Stimulated activated CD4-positive, alpha-beta T cell treated with anti-CD3 and anti-CD28 coated beads, Interleukin-4, amount 100 ng/mL, for 24 hours (primary cell): ENCODE results near the gene PPM1H.

Source experiments
- DNase-seq: peaks from one replicate; pipeline ENCODE4 v3.0.0-alpha.2; 2020

The PPM1H gene

DNA sequence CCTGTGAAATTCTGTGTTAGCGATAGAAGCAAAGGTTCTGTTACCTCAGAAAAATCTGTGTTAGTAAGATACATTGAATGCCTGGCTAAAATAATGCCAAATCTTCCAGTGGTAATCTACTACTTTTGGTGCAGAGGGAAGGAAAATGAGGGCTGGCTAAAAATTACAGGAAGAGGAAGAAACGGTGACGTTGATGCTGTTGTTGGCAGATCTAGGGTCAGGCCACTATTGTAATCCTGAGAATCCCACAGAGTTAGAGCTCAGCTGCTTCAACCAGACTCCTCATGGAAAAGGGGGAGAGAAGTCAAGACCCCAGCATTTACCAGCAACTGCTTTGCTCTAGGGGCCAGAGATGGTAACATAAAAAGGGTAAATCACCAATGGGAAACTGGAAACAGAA is 145.1 kb downstream of the PPM1H start:
- DNase-seq = no peak

DNA sequence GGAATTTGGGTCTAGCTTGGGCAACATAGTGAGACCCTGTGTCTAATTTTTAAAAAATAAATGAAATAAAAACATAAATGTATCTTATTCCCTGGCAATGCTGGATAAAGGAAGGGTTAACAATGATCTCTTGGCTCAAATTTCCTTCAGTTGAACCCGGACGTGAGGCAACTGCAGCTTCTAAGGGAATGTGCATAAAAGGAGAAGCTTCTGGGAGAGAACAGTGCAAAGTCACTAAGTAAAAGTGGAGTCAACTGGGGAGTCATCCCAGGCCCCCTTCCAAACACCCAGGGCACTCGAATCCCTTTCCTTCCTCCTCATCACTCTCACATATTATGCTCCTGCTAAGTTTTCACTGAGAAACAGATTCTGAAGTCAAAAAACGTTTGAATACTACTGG is 147.3 kb downstream of the PPM1H start:
- DNase-seq = no peak

DNA sequence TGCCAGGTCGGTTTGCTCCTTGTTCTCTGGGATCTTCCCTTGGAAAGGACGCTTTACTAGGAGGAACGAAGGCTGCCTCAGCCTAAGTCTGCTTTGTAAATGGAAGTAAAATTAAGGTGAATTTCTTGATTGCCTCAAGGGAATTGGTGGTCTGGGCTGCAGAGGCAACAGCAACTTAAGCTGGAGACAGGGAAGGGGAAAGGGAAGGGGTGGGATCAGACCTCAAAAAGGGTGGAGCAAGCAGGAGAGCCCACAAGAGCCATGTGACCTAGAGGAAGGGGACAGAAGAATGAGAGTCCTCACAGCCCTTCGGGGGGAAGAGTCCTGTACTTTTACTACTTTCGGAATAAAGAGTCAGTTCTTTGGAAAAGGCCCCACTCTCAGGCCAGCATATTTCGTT is 147.9 kb downstream of the PPM1H start:
- no peak for DNase-seq

DNA sequence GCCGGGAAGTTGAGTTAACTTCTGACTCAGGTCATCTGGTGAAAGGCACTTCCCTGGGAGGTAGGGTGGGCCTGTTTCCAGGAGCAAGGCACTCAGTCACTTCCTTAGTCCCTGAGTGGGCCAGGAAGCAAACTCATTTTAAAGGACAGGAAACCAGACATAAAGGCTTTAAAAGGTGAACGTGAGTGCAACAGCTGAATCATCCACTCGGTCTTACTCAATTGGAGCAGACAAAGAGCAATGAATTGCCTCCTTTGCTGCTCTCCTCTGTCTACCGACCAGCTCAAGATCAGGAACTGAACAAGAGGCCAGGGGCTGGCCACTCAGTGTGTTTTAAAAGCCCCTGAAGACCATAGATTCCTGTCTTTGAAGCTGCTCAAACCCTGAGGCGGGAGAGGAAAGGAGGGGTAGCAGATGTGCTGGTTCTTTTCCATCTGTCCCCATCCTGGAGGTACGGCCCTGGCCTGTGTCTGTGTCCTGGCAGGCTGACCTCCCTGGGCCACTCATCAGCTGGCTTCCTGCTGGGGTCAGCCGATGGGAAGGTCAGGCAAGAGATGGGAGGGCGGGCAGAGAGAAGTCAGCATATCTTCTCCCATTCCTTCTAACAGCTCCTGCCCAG is 148.9 kb downstream of the PPM1H start:
- DNase-seq = no peak

DNA sequence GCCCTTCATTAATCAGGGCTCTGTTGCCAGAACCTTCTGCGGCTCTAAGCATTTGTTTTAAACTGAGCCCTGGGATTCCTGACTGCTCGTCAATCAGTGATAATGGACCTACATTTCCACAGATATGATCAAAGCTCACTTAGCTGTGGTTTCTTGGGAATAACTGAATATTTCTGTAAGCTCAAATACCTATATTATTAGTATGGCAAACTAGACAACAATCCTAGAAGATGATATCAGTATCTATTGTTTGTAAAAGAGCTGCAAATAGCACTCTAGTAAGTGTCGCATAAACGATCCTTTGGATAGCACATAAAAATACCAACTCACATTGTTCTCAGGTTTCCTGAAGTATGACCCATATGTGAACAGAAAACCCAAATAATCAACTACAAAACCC is 150.4 kb downstream of the PPM1H start:
- no peak for DNase-seq

DNA sequence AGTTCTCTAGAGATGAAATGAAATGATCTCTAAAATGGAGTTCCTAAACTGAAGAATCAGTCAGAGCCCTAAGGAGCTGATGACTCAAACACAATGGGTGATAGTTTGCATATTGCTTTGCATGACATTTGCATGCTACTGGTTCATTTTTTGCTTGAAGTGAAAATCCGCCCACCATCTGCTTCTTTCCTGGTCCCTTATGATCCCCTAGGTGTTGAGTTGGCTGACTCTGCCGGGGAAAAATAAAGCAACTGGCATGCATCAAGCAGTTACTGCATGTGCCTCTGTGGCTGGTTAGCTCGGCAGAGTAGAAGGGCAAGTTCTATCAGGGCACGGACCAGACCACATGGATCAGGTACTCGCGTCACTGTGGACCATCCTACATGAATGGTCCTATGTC is 151.1 kb downstream of the PPM1H start:
- no peak for DNase-seq

DNA sequence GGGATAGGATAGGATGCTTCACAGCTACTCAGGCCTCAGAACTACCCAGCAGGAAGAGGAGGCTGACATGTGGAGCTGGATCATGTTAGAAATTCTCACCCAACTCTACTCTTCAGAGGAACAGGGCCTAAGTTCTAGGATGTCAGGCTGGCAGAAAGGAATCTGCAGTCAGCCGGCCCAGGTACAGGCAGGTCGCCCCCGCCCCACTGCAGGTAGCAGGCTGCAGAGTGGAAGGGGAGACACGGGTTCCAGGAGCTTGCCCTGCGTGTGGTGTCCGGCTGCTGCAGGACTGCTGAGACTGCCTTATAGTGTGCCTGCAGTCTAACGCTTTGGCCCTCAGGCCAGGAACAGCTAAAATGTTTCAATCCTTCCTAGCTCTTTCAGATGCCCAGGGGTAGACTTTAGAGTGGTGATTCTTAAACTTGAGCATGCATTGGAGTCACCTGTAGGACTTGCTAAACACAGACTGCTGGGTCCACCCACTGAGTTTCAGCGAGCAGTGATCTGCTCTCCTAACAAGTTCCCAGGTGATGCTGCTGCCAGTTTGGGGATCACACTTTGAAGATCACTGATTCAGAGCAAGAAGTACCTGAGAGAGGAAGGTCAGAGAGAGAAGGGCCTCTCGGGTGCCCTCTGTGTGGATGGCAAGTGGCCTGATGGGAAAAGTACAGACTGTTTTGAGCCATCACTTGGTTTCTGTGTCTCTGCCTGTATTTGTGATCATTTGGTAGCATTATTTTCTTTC is 153.6 kb downstream of the PPM1H start:
- no peak for DNase-seq

DNA sequence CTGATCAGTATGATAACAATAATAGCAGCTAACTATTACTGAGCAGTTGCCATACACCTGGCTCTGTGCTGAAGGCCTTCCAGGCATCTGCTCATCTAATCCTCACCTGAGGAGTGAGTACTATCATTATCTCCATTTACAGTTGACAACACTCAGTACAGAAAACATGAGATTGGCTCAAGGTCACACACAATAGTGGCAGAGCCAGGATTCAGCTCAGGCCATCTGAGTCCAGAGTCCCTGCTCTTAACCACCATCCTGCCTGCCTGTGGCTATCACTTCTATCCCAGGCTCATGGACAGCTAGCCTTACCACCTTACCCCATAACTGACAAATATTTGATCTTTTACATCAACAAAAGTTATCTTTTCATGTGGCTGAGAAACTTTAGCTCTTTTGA is 155.5 kb downstream of the PPM1H start:
- DNase-seq = no peak

DNA sequence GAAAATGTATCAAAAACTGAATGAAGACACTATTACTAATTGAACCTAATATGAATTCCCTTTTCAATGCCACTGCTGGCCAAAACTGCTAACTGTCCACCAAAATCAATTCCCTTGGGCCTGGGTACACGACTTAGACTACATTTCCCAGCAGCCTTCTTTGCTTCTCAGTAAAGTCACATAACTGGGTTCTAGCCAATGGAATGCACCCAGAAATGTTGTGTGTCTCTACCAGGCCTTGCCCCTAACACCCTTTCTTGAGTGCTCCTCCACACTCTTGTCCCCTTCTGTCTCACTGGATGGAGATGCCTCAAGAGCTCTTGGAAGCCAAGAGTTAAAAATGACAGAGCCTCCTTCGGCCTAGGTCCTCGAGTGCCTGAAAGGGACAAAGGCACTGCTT is 156.8 kb downstream of the PPM1H start:
- DNase-seq = no peak

DNA sequence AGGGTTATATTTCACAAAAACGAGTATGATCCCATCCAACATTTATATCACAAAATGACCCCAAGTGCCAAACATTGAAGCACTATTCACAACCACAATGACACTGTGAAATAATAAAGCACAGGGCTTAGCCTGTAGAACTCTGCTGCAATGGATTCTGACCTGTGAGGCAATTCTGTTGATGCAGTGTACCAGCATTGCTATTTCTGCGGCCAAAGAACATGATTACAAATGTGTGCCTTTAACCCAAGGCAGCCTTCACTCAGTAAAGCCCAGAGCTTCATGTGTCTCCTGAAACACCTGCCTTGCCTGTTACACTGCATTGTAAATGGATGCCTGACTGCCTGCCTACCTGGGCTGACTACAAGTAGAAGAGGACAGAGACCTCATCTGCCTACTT is 158.0 kb downstream of the PPM1H start:
- DNase-seq = no peak

DNA sequence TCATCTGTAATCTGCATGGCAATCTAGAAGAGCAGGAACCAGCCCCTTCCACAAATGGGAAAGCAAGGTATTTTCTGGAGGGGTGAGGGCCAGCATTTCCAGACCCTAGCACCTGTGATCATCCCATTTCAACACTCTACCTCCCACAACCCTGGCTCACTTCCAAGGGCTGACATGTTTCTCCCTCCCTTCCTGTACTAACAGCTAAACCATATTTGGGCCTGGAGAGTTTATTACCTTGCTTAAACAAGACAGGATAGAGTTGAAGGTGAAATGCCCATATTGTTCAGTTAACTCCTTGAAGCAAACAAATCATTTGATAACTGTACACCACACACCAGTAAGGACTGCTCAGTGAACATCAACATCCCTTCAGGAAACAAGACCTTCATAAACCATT is 158.4 kb downstream of the PPM1H start:
- no peak for DNase-seq

DNA sequence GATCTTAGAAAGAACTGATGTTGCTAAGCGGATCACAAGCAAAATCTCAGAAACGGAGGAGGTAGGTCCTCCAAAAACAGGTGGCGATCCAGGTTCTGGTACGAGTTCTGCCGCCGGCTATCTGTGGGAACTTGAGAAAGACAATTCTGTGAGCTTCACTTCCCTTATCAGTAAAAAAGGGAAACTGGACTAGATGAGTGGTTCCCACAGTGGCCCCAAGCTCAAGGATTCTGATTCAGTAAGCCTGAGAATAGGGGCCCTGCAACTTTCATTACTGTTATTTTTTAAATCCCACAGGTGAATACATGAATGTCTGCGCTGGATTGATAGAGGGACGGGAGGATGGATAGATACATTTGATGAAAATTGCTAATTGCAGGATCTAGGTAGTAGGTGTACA is 160.2 kb downstream of the PPM1H start:
- DNase-seq = no peak

DNA sequence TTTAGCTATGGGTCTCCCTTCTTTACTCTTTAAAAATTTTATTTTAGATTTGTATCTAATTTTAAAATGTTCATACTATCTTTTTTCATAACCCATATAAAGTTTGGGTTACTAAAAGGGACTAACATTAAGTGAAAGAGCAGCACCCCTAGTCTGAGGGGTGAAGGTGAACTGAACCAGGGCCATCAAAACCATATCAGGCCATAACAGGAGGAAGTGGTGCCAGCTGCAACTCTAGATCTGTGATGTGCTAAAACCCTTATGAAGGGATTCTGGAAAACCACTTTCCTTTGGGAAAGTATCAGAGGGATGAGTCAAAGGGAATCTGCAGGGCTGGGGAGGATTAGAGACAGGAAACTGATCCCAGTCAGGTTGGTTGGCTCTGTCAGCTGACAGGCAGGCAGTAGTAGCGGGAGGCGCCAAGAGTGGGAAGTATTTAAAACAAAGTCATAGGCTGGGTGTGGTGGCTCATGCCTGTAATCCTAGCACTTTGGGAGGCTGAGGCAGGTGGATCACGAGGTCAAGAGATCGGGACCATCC is 162.5 kb downstream of the PPM1H start:
- DNase-seq = no peak

DNA sequence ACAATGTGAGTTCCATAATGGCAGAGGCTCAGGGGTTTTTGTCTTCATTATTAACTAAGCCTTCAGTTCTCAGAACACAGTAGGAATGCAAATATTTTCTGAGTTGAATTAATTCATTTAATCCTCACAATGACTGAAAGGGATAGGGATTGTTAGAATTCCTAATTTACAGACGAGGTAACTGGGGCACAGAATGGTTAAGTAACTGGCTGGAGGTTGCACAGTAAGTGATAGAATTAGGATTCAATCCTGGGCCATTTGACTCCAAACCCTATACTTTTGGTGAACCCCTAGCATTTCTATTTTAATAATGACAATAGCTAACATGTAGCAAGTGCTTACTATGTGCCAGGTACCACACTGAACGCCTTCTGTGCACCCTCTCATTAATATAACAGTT is 163.1 kb downstream of the PPM1H start:
- DNase-seq = no peak

DNA sequence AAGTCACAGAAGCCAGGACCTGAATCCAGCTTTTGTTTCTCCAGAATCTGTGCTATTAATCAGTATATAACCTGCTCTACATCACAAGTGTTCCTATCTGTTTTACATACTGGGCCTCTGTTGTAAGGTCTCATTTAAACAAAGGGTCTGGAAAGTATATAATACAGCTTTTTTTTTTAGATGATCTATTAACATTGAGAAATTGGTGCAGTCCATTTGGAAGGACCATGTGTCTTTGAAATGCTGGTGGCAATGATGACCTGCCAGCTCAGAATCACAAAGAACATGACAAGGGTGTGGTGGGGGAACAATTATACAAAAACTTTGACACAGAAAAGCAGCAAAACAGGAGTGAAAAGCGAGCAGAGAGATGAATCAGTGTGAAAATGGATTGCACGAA is 164.6 kb downstream of the PPM1H start:
- DNase-seq = no peak

DNA sequence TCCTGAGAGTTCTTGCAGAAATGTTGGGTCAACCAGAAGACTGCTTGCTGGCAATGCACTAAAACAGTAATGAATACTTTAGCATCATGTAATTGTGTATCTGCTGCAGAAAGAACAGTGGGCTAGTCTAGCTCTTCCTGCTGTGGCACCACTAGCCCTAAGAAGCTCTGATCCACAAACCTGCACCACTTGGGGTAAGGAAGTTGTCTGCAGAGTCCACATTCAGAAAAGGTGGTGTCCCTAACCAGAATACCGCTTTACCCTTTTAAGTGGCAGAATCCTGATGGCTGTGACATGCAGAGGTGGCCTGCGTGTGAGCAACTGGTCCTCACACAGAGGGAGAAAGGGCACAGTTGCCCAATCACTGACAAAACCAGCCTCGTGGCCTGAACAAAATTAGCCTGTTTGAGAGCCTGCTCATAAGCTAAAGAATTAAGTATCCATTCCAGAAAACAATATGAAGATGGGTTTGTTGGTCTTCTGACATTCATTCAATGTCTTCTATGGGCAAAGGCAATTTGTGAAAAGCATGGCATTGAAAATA is 165.8 kb downstream of the PPM1H start:
- DNase-seq = no peak

DNA sequence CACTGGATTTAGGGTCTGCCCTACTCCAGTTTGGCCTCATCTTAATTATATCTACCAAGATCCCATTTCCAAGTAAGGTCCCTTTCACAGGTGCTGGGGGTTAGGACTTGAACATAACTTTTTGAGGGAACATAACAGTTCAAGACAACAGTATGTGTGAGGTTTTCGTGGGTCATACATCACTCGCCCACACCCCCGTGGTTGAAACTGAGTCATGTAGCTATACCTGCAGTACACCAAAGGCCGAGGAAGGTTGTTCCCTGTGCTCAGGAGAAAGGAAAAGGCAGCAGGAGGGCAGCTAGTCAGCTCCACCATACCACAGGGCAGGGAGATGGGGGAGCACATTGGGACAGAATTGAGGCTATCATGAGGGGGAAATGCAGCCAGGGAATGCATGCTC is 167.0 kb downstream of the PPM1H start:
- no peak for DNase-seq

DNA sequence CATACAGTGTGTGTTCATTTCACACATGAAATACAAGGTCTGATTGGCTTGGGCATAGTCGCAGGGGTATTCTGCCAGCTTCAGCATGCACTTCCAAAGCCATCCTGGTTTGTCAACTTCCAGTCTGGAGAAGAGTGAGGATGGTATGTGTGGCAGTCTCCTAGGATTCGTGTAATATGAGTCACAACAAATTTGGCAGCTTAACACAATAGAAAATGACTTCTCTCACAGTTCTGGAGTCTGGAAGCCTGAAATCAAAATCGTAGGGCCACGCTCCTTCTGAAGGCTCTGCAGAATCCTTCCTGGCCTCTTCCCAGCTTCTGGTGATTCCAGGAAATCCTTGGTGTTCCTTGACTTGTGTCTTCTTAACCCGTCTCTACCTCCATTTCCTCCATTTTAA is 167.5 kb downstream of the PPM1H start:
- DNase-seq = no peak

DNA sequence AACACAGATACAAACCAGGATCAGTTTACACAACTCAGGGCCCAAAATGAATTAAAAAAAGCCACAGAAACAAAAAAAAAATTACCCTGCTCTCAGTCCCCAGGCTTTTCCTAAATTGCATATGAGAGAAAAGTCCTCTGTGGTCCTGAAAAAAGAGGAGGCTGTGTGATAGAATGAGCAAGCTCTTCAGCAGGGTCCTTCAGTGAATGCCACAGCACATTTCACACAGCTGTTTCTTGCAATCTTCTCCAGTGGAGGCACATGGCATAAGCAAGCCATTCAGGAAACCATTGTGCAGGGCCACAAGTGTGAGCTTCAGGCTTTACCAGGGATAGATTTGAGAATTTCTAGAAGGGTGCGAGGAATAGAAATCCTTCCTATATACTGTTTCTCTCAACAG is 168.5 kb downstream of the PPM1H start:
- DNase-seq = no peak

DNA sequence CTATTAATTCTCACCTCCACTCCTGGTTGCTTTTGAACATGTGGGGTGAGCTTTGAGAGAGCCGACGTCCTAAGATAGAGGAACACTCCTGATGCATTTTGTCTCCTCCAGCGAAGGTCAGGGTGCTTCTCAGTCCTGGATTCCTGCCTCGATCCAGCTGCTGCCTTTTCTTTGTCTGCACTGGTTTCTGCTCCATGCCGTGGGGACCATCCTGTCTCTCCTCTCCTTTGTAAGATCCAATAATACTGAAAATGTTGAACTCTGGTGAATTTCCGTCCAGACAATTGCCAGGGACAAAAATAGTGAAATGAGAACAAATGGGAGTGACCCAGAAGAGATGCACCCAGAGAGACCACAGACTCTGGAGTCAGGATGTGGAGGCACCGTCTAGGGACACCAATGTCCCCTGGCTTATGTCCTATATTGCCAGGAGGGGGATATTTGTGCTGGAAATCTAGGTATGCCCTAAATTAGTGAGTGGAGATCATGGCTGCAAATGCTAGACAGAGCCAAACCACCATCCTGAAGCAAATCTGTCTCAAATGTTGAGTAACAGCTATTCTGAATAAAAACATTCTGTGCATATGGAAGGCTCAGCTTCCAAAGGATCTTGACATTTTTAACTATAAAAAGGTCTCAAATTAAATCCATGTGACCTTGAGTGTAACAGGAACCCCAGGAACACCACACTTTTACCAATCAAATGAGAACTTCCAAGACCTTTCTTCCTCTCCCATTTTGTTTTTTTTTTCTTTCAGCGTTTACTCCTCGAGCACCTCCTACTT is 170.9 kb downstream of the PPM1H start:
- no peak for DNase-seq

DNA sequence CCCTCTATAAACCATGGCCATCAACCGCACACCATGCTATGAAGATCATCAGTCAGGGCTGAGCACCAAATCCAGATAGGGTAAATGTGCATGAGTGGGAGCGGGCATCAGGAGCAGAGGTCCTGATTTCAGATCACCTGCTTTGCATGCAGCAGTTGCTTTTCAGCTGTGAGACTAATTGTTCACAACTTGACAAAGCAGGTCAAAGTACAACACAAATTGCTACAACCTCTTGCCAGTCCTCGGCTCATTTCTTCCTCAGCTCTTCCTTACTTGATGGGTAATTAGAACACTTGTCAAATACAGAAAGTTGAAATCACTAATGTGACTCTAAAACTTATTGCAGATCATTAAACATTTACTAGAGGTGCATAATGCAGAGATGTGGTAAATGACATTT is 171.6 kb downstream of the PPM1H start:
- DNase-seq = no peak

DNA sequence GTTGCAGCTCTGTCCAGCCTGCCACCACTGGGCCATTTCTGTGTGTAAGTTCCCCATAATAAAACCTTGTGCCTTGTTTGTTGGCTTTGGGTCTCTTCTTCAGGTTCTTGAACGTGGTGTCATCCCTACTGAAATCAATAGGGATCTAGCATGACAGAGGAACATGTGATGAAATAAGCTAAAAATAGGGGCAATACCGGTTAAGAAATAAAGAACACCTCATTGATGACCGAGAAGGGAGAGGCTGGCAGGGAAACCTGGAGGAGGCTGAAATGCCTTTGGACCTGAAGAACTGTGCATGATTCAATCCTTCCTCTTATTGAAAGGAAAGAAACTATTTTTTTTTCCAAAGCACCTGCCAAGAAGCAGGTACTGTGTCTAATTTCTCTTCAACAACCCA is 172.3 kb downstream of the PPM1H start:
- DNase-seq = no peak

DNA sequence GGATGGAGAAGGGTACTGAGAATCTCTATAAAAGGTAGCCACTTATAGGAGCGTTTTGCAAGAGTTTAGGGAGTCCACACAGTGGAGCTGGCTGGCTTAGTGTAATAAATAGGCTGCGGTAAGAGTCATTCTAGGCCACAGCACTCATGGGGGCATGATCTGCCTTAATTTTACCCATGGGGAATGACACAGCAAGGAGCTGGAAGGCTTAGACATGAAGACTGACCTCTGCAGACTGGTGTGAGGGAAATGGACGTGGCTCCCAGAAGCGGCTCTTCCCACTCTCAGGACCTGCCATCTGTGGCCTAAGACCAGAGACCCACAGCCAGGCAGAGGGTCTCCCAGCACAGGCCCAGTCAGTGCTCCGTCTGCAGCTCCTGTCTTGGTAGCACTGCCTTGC is 173.3 kb downstream of the PPM1H start:
- DNase-seq = no peak

DNA sequence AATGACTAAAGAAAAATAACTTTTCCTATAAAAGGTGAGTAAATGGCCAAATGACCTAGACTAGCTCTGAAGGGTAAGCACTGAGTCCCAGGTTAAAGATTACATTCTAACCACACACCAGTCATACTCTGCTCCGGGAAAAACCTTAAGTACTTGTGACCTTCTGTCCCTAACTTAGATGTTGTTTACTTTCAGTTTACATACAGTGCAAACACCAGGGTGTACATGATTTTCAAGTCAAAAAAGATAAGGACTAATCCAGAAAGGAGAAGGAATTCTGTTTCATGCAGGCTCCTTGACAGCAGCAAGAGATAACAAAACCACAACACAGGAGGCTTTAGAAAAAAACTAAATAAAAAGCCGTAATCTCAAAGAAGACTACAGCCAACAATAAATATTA is 174.2 kb downstream of the PPM1H start:
- no peak for DNase-seq
